Thymus (tissue), 11 donors: Measurements from ENCODE around the gene FGG. TPM values are rescaled to one million over a fixed set of nuclear protein-coding genes. Genes with fewer than 3 reads are reported as not detected.

Experiments used
- DNase-seq, 9 donors: peaks; one replicate each; pipeline ENCODE4 v3.0.0-alpha.2; 2013; ENCODE audit warnings: low spot score in 9 of 9, low read depth in 6 of 9, missing footprints in 1 of 9
- H3K27ac ChIP-seq, 2 donors: one replicate each; pipeline ENCODE4 v1.5.1; 2013; ENCODE audit warnings: control low read depth in 1 of 2, low read depth in 1 of 2, low read length in 1 of 2, mild to moderate bottlenecking in 1 of 2, moderate library complexity in 1 of 2
- H3K27me3 ChIP-seq, 2 donors: one replicate each; pipeline ENCODE4 v1.5.1; 2013; ENCODE audit warnings: low read length in 1 of 2; ENCODE audit not compliant: control insufficient read depth in 2 of 2, insufficient read depth in 1 of 2
- H3K36me3 ChIP-seq, 2 donors: one replicate each; pipeline ENCODE4 v1.5.1; 2013; ENCODE audit warnings: low read length in 1 of 2, mild to moderate bottlenecking in 1 of 2, moderate library complexity in 1 of 2; ENCODE audit not compliant: control insufficient read depth in 2 of 2, insufficient read depth in 2 of 2
- H3K4me1 ChIP-seq, 2 donors: one replicate each; pipeline ENCODE4 v1.5.1; 2013; ENCODE audit warnings: low read length in 2 of 2; ENCODE audit not compliant: control insufficient read depth in 2 of 2, insufficient read depth in 2 of 2
- H3K4me3 ChIP-seq, 2 donors: one replicate each; pipeline ENCODE4 v1.5.1; 2013; ENCODE audit warnings: low read length in 2 of 2, control low read depth in 1 of 2, mild to moderate bottlenecking in 1 of 2
- H3K9me3 ChIP-seq, 2 donors: one replicate each; pipeline ENCODE4 v1.5.1; 2013; ENCODE audit warnings: low read length in 1 of 2, mild to moderate bottlenecking in 1 of 2; ENCODE audit not compliant: control insufficient read depth in 2 of 2, insufficient read depth in 1 of 2
- WGBS: extraction: QIAGEN DNeasy Blood & Tissue Kit; methylation state at CpG from one replicate; pipeline ENCODE4 v1.1.7; 2013; 5-methylcytosine and 5-hydroxymethylcytosine counted together
- polyA plus RNA-seq: library from polyadenylated mRNA; stranded (reverse); fragments of 200-250 nt; gene quantifications from one replicate; pipeline ENCODE4 v1.2.3, GENCODE V29; 2013
- total RNA-seq: library from RNA; stranded (reverse); fragments of 120-200 nt; gene quantifications from one replicate; pipeline ENCODE4 v1.2.4, GENCODE V29; 2013
- donor health status: healthy.

FGG gene
- total and polyA plus RNA-seq, 2 donors: 0.94 to 1.2 TPM

DNA sequence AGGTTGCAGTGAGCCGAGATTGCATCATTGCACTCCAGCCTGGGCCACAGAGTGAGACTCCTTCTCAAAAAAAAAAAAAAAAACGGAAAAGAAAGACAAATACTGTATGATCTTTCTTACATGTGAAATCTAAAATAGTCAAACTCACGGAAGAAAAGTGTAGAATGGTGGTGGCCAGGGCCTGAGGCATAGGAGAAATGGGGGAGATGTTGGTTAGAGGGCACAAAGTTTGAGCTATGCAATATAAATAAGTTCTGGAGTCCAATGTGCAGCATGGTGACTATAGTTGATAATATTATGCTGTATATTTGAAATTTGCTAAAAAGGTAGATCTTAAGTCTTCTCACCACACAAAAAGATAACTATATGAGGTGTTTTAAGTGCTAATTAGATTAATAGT lies 20.6 kb downstream of the FGG start:
- WGBS: 94% methylated on average over 3 of the region's 3 CpGs
- Histone ChIP-seq H3K4me1 (no peaks in the 10 kb centered on the region), H3K4me3 (no peak overlapping the region), H3K27ac (no peak overlapping the region), H3K9me3 (no peaks in the 10 kb centered on the region), H3K36me3 (no peaks in the 10 kb centered on the region), H3K27me3 (peaks cover 0 to 3% of the 10 kb centered on the region in 2 donors)
- no peak for DNase-seq

DNA sequence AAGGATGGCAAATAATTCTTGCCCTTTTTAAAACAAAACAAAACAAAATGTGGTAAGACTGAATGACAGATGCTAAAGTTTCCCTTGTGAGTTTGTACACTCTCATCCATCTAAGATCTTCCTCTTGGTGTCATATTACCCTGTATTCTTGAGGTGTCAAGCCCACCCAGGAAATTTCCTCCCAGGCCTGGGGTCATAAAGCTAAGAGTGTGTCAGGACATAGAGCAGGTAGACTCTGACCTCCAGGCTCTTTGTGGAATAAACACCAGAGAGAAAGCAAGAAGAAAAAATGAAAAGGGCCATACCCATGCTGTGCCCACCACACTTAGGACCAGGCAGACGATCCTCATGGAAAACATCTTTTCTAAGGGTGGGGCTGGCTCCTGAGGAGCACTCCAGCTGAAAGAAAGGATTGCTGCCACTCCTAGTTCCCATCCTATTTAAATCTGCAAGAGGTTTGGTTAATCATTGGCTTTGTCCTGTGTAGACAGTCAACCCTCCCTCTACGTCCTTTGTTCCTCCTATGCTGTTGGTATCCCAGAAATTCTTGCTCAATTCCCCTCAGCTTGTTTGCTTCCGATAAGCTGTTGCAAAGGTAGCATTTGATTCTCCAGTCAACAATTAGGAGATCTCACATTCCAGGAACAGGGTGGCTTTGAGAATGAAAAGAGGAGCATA lies 22.0 kb downstream of the FGG start, which contains the start of gene FGA:
FGA (minus strand) TSS at position 414 of the 678 bp plus-strand sequence; CDS start at position 359, 55 bp downstream.
- 96% methylated on average over 3 of the region's 3 CpGs for WGBS
- no peak for DNase-seq
- Histone ChIP-seq H3K9me3 (no peaks in the 10 kb centered on the region), H3K4me1 (no peaks in the 10 kb centered on the region), H3K27ac (no peak within 1 kb of the TSS), H3K4me3 (no peak within 1 kb of the TSS), H3K36me3 (no peaks in the 10 kb centered on the region), H3K27me3 (peaks cover 0 to 3% of the 10 kb centered on the region in 2 donors)

DNA sequence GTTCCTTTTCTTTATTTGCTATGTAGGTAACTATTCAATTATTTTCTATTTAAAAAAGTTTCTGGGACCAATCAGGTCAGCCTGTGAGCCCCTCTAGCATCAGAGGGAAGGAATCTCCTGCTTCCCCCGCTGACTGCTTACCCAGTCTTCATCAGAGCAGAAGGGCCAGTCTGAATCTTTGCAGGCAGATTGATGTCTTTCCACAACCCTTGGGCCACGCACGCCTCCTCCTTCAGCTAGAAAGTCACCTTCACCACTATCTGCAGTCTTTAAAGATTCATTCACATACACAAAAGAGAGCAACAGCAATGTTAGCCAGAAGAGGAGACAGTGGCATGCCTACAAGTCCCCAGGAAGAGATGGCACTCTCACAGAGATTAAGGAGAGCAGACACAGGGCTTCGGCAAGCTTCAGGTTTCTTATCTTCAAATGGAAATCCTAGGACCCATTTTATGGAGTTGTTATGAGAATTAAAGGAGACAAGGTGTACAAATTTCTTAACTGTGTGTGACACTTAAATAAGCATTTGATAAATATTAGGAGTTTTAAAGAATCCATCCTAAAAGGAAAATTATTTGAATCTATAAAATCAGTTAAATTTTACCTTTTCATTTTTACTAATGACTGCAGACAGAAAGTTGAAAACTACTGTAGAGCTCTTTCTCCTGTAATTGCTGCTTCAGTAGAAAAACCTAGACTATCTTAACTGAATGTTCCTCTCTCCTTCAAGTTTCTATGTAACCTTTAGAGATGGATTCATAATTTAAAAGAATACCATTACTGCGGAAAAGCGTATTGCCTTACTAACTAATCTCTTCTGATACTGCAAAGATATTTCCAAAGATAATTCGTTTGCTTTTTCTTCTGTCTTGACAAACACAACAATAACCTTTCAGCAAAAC lies 22.9 kb downstream of the FGG start:
- 94% methylated on average over 7 of the region's 7 CpGs for WGBS

DNA sequence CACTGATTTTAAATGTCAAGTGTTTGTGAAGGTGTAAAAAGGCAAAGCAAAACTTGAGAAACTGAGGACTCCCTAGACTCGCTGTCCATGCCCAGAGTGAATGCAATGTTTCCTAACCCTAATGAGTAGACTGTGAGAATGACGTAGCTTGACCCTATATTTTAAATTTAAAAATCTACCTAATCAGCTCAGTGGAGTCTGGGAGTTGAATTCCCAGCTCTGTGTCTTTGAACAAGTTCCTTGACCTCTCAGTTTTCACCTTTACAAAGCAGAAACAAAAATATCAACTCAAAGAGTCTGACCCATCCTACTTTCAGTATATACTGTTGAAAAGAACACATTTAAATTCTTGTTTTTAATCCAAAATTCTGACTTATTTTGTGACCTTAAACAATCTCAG lies 24.3 kb downstream of the FGG start:
- Histone ChIP-seq H3K9me3 (no peaks in the 10 kb centered on the region), H3K27me3 (peaks cover 0 to 3% of the 10 kb centered on the region in 2 donors), H3K4me1 (no peaks in the 10 kb centered on the region), H3K4me3 (no peak overlapping the region), H3K27ac (no peak overlapping the region), H3K36me3 (no peaks in the 10 kb centered on the region)
- whole genome bisulfite sequencing: 97% methylated on average over 2 of the region's 2 CpGs
- DNase-seq: no peak

More for the DNA sequence above, 22.9 kb downstream of the FGG start:
- H3K27me3 ChIP-seq: peaks cover 0 to 3% of the 10 kb centered on the region in 2 donors
- H3K27ac ChIP-seq: no peak overlapping the region
- H3K4me3 ChIP-seq: no peak overlapping the region
- no peaks in the 10 kb centered on the region for H3K4me1 ChIP-seq
- H3K36me3 ChIP-seq: no peaks in the 10 kb centered on the region
- H3K9me3 ChIP-seq: no peaks in the 10 kb centered on the region
- DNase-seq: no peak

DNA sequence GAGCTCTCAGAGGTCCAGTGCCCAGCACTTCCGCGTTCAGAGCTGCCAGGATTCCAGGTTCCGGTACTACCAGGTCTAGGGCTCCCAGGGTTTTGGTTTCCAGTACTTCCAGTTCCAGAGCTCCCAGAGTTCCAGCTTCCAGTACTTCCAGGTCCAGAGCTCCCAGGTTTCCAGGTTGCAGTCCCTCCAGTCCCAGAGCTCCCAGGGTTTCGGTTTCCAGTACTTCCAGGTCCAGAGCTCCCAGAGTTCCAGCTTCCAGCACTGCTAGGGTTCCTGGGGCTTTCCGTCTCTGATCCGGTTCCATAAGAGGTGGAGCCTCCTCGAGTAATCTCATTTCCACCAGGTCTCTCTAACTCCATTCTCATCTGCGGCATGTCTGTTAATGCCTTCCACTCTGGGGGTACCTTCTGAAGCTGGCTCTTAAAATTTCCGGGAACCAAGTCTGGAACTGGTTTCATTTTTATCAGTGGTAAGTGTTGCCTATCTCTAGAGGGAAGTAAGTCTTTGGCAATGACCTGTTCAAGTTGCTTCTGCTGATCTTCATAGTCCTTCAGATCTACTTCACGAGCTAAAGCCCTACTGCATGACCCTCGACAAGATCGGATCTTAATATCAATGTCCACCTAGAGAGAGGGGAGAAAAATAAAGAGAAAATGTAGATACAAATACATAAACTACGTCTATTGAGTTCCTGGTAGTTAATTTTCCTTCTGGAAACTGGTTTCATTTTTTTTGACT lies 26.0 kb downstream of the FGG start:
- no peaks in the 10 kb centered on the region for H3K9me3 ChIP-seq
- peaks cover 0 to 3% of the 10 kb centered on the region in 2 donors for H3K27me3 ChIP-seq
- DNase-seq: no peak
- H3K4me1 ChIP-seq: no peaks in the 10 kb centered on the region
- H3K4me3 ChIP-seq: no peak overlapping the region
- no peaks in the 10 kb centered on the region for H3K36me3 ChIP-seq
- H3K27ac ChIP-seq: no peak overlapping the region
- 95% methylated on average over 13 of the region's 13 CpGs for WGBS

DNA sequence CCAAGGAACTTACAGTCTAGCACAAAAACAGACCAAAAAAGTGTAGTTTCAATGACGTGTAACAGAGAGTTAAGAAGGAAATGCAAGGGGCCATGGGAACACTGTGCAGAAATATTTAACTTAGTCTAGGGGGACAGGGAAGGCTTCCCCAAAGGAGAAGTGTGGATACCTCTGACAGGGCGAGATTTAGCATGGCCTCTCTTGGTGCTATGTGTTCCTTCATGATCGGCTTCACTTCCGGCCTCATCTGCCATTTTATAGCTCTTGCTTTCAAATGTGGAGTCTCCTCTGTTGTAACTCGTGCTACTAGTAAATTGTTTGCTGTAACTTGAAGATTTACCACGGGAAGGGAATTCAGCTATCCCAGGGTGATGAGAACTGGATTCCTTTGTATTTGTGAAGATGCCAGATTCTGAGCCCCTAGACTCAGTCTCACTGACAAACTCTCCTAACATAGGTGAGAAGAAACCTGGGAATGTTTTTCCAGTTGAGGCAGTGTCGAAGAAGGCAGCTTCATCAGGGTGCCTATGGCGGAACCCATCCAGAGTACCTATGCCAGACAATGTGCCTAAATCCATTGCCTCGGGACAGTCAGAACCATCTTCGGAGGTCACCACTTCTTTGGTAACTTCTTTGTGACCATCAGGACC lies 27.0 kb downstream of the FGG start:
- no peak for DNase-seq
- H3K4me3 ChIP-seq: no peak overlapping the region
- no peaks in the 10 kb centered on the region for H3K36me3 ChIP-seq
- H3K27ac ChIP-seq: no peak overlapping the region
- 95% methylated on average over 10 of the region's 10 CpGs for WGBS
- H3K27me3 ChIP-seq: peaks cover 0 to 3% of the 10 kb centered on the region in 2 donors
- H3K9me3 ChIP-seq: no peaks in the 10 kb centered on the region
- H3K4me1 ChIP-seq: no peaks in the 10 kb centered on the region

DNA sequence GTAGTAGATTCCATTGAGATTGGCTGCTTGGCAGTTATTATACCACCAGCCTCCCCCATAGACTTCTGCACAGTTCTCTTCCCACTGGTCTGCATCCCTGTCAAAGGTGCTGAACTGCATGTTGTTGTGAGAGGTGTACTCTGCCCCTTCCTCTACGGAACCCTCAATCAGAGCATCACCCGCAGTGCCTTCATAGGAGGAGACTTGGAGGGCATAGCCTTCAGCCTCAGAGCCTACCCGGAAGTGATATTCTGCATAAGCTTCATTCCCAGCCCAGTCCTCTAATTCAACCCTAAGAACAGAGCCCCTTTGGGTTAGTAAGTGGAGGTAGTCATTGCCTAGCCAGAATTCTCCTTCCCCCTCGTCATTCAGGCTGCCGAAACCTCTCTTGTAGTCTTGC lies 28.2 kb downstream of the FGG start:
- no peak overlapping the region for H3K27ac ChIP-seq
- no peaks in the 10 kb centered on the region for H3K9me3 ChIP-seq
- 95% methylated on average over 5 of the region's 5 CpGs for WGBS
- no peak overlapping the region for H3K4me3 ChIP-seq
- no peaks in the 10 kb centered on the region for H3K4me1 ChIP-seq
- H3K36me3 ChIP-seq: no peaks in the 10 kb centered on the region
- H3K27me3 ChIP-seq: peaks cover 0 to under 1% of the 10 kb centered on the region in 2 donors
- DNase-seq: no peak

DNA sequence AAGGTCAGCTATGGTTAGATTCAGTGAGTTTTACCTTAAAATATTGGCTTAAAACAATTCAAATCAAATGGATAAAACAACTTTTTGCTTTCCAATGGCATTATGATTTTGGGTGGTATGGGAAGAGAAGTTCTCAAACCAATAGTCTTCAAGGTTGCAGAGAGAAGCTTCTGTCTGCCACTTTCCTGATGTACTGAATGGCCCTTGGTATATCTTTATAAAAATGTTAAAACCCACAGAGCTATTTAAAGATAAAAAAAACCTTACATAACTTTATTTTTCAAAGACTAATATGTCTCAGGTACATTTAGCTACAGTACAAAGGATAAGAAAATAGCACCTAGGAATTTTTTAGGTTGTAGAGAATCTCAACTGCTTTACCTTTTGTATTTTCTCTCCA lies 28.8 kb downstream of the FGG start:
- H3K4me1 ChIP-seq: no peaks in the 10 kb centered on the region
- no peaks in the 10 kb centered on the region for H3K9me3 ChIP-seq
- H3K27me3 ChIP-seq: no peaks in the 10 kb centered on the region
- DNase-seq: no peak
- no peak overlapping the region for H3K27ac ChIP-seq
- no peak overlapping the region for H3K4me3 ChIP-seq
- H3K36me3 ChIP-seq: no peaks in the 10 kb centered on the region
